GM19099 (cell line): ENCODE data around the gene ZNF749.

Experiments
- POLR2A ChIP-seq: IDR thresholded peaks from 3 replicates; pipeline ENCODE4 v1.6.1; 2011; ENCODE audit warnings: low read depth; ENCODE audit not compliant: insufficient read length; ENCODE audit errors: extremely low read depth

ZNF749 gene

DNA sequence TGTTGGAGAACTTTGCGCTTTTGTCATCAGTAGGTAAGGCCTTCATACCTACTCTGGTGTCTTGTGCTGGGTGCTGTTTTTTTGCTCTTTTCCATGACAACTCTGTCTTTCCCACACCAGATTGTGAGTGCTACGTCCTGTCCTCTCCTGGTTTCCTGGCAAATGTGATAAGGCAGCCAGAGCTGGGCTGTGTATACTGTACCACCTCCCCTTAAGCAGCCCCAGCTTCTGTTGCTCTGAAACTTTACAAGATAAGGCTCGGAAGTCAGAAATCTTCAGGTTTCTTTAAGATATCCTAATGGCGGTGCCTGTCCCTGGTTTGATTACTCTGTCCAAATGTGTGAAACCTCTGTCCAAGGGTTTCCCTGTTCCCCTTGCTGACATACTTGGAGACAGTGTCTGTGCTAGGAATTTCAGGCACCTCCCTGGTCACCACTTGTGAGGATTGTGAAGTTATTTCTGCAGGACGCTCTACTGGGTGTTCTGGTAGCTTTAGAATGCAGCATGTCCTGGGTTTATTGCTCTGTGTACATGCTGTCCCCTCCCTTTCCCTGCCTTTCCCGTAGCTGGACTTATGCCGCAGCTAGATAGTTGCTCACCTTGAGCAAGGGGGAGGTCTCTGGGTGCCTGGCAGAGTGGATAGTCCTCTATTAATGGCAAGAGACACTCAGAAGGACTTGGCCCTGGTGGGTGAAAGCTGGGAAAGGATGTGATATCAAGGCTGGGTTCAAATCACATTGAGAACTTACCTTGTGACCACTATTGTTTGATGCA lies 7.0 kb downstream of the ZNF749 start:
- TF ChIP-seq POLR2A, result no peak

DNA sequence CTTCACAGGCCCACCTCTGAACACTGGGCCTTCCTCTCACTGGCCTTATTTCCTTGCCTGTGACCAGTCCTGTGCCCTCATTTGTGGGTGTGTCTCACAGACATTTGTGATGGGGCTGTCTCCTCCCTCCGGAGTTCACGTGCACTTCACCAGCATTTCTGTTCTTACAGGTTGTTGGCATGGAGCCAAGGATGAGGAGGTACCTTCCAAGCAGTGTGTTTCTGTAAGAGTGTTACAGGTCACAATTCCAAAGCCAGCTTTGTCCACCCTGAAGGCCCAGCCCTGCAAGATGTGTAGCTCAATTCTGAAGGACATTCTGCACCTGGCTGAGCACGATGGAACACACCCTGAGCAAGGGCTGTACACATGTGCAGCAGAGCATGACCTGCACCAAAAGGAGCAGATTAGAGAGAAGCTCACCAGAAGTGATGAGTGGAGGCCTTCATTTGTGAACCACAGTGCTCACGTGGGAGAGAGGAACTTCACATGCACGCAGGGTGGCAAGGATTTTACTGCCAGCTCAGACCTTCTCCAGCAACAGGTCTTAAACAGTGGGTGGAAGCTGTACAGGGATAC lies 8.1 kb downstream of the ZNF749 start:
- TF ChIP-seq POLR2A, result no peak

DNA sequence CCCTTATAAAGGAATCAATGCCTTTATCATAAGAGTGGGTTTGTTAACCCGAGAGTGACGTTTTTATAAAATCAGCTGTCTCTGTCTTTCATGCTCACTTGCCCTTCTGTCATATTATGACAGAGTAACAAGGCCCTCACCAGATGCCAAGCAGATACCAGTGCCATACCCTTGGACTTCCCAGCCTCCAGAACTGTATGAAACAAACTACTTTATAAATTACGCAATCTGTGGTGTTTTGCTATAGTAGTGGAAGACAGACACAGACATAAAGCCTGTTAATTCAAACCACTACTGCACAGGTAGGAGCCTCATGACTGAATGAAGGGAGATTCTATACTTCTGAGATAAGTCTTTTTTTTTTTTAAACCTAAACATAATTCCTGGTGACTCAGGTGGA lies 17.2 kb downstream of the ZNF749 start:
- TF ChIP-seq POLR2A, result no peak

DNA sequence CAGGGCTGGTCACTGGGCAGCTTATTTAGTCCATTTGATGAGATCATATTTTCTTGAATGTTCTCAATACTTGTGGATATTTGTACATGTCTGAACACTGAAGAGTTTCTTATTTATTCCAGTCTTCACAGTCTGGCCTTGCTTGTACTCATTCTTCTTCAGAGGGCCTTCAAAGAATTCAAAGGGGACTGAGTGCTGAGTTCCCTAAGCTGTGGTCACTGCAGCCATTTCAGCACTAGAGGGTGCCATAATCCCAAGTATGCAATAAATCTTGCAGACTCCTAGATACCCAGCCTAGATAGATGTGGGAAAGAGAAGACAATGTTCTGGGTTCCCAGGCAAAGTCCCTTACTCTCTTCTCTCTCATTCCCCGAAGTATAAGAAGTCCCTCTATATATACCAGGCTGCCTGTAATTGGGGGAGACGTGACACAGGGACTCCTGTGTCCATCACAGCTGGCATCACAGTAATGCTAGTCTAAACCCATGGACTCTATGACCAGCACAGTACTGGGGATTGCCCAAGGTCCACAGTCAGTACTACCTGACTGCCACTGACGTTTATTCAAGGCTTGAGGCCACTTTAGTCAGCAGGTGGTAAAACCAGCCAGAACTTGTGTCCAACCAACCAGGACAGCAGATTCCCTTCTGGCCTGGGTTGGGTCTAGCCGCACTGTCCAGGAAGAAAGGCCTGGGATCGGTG lies 30.7 kb downstream of the ZNF749 start:
- no peak for TF ChIP-seq POLR2A

DNA sequence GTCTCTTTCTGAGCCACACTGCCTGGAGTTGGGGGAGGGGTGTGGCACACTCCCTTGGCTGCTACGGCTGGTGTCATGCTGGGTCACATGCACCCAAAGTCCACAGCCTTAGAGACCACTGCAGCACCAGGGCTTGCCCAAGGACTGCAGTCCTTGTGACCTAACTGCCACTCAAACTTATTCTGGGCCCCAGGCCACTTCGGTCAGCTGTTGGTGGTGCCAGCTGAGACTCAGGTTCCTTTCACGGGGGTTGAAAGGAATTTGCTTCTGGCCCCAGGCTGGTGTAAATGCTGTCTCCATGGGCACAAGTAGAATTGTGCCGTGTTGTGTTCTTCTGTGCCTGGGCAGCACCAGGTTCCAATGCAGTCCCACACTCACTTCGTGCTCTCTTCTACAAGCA lies 31.4 kb downstream of the ZNF749 start:
- TF ChIP-seq POLR2A, result no peak

DNA sequence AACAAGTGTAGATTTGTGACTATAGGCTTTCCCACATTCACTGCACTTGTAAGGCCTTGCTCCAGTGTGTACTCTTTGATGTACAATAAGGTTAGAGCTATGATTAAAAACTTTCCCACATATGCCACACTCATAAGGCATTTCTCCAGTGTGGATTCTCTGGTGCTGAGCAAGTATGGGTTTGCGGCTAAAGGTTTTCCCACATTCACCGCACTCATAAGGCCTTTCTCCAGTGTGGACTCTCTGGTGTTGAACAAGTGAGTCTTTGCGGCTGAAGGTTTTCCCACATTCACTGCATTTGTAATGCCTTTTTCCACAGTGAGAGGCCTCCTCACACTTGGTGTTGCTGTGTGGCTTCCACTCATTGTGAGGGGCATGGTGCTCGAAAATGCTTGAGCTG lies 38.5 kb downstream of the ZNF749 start:
- no peak for TF ChIP-seq POLR2A

DNA sequence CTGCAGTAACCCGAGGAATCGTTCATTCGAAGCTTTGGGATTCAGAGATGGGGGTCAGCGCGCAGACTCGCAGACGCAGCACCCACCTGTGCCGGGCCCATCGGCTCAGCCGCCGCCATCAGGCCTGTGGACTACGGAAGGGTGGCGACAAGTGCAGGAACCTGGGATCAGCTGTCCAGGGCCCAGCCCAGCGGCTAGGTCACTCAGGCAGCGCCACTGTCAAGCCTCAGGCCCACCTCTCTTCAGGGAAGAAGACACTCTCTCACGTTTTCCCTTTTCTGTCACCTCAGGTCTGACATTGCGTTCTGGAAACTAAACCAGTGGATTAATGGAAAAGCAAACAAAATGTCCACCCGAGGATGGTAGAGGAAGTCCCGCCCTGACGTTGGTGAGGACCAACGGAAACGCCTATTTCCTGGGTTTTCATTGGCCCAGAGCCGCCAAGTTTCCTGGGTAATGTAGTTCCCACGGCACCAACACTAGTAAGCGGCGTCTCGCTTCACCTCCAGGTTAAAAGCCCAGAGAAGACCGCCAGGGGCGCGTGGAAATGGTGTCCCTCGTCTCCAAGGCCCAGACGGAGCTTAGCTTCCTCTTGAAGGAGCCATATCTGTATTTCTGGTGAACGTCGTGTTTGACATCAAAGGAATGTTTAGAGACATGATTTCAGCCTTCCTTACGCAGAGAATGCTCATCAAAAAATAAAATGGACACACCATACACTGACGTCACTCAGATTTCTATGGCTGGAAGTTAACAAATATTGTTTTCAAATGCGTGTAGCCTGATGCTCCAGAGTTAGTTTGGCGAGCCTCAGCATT lies 42.3 kb downstream of the ZNF749 start, which contains the start of gene ZNF772:
Gene ZNF772 (minus strand): TSS at position 376 of the 818 bp plus-strand sequence. CDS start 257 bp downstream, at position 119.
- peak; percentile 50 for TF ChIP-seq POLR2A

DNA sequence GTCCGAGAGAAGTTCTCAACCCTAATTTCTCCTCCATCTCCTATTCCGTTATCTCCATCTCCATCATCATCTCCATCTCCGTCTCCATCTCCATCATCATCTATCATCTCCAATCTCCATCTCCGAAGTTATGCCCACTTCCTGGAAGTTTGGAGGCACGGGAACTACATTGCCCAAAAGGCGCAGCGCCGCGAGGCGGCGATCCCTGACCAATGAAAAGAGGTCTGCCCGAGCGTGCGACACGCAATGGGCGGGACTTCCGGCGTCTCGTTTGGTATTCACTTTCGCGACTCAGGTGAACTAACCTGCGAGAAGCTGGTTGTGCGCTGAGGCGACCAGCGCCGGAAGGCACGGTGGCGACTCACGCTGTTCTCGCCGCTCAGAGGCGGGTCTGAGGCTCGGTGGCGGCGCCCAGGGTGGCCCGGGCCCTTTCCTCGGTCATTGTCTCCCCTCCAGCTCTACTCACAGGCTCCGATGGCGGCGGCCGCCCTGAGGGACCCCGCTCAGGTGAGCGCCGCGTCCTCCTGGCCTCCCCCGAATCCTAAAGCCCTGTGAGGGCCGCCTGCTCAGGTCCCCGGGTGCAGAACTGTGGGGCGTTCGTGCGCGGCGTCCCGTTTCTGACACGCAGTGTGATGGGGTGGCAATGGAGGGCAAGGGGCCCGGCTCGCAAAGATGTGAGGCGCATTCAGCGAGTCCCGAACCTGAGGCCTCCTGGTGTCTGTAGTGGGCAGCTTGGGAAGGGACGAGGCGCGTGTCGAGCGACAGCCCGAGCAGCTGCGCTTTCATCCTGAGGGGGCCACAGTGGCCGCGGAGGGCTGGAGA lies 52.6 kb downstream of the ZNF749 start, which contains the start of gene ZNF419:
Gene ZNF419 (plus strand): TSS at position 274 of the 822 bp plus-strand sequence. CDS start 201 bp downstream, at position 475.
- TF ChIP-seq POLR2A, result peak; percentile 74
